A673 (cell line): ENCODE results near the gene DLEC1. TPM values are rescaled to one million over a fixed set of nuclear protein-coding genes. Genes with fewer than 3 reads are reported as not detected.

ENCODE experiments used
- BruUV-seq: library from RNA; stranded (reverse); fragments of 400-500 nt; replicated peaks from 2 replicates; lab custom pipeline; 2021; lab: Mats Ljungman, UMichigan
- CTCF ChIA-PET: fragments of 300-600 bp; sonication (Branson Sonifier 250); formaldehyde crosslinking; loops from one replicate; lab custom pipeline; 2022; ENCODE audit warnings: antibody characterized with exemption; lab: Charles Lee
- POLR2A ChIA-PET: fragments of 300-600 bp; sonication (Branson Sonifier 250); formaldehyde crosslinking; loops from one replicate; lab custom pipeline; 2022; ENCODE audit warnings: antibody characterized with exemption; ENCODE audit not compliant: low non-redundant PET; lab: Charles Lee
- DNase-seq: peaks from one replicate; pipeline ENCODE4 v3.0.0-alpha.2; 2015; ENCODE audit warnings: low spot score
- H3K27ac ChIP-seq: fragments of 200-600 bp; sonication (generic); 2 replicates; pipeline ENCODE4 v1.5.1; 2016; ENCODE audit warnings: mixed run types, low read depth, mild to moderate bottlenecking, mixed read lengths, antibody characterized with exemption, low read length; ENCODE audit not compliant: poor library complexity, severe bottlenecking
- H3K27me3 ChIP-seq: fragments of 200-600 bp; sonication (generic); replicated peaks from 2 replicates; pipeline ENCODE4 v1.6.1; 2017; ENCODE audit warnings: mixed run types, low read depth, mild to moderate bottlenecking, mixed read lengths, antibody characterized with exemption, low read length; ENCODE audit not compliant: insufficient read depth, poor library complexity
- H3K36me3 ChIP-seq: fragments of 200-600 bp; sonication (generic); 2 replicates; pipeline ENCODE4 v1.6.1; 2016; ENCODE audit warnings: mixed run types, mild to moderate bottlenecking, mixed read lengths, antibody characterized with exemption, low read length; ENCODE audit not compliant: insufficient read depth, poor library complexity, severe bottlenecking
- H3K4me1 ChIP-seq: fragments of 200-600 bp; sonication (generic); 2 replicates; pipeline ENCODE4 v1.6.1; 2017; ENCODE audit warnings: mixed run types, mild to moderate bottlenecking, mixed read lengths, antibody characterized with exemption, low read length; ENCODE audit not compliant: insufficient read depth, poor library complexity, severe bottlenecking
- H3K4me3 ChIP-seq: fragments of 200-600 bp; sonication (generic); 2 replicates; pipeline ENCODE4 v1.5.1; 2016; ENCODE audit warnings: low read depth, mixed run types, mild to moderate bottlenecking, mixed read lengths, low read length; ENCODE audit not compliant: poor library complexity, severe bottlenecking
- H3K9me3 ChIP-seq: fragments of 200-600 bp; sonication (generic); 2 replicates; pipeline ENCODE4 v1.6.1; 2016; ENCODE audit warnings: mixed run types, low read depth, mild to moderate bottlenecking, mixed read lengths, antibody characterized with exemption, low read length; ENCODE audit not compliant: poor library complexity, severe bottlenecking
- EZH2 ChIP-seq: fragments of 200-600 bp; sonication (generic); IDR thresholded peaks from 2 replicates; pipeline ENCODE4 v1.6.1; 2017; ENCODE audit warnings: borderline replicate concordance, low read depth, mild to moderate bottlenecking, mixed read lengths, antibody characterized with exemption, low read length; ENCODE audit not compliant: poor library complexity, severe bottlenecking
- intact Hi-C: fragments of 100-400 bp; cut with micrococcal nuclease; formaldehyde crosslinking; loops from one replicate; pipeline ENCODE4 v1.10.0; 2022; ENCODE audit not compliant: unreplicated experiment
- total RNA-seq: library from RNA; stranded (reverse); gene quantifications from 2 replicates; pipeline ENCODE4 v1.2.3, GENCODE V29; 2021
- TF ChIP-seq, protein P1 (sequence below): fragments of 300-800, 200-600 bp; sonication (generic); conservative IDR thresholded peaks from 2 replicates; pipeline ENCODE4 v1.5.1; 2017; ENCODE audit warnings: low read depth, mild to moderate bottlenecking, antibody characterized with exemption, low read length, moderate library complexity, mixed read lengths

DLEC1 gene
- total RNA-seq, 1 experiment from 2014 or later: not detected

DNA sequence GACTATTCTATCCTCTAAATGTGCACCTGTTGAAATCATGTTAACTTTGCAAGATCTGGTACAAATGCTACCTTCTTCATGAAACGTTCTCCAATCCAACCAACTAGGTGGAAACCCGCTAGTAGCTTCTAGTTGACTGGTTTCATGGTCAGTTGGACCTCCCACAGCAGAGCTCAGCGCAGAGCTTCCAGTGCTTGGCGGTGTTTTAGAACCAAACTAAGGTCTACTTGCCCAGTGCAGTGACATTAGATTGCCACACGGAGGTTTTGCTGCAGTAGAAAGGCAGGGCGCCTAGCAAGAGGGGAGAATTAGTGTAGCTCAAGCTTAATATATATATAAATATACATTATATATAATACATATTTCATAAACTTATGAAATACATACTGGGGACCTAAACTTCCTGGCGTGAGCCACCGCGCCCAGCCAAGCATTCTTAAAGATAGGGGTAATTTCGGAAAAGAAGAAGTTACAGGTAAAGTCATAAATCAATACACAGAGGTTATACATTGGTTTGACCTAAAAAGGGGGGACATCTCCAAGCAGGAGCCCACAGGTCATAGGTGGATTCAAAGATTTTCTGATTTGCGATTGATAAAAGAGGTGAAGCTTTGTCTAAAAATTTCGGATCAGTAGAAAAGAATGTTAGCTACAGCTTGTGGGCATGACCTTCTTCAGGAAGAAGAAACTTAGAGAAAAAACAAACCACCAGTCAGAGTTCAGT is 124.3 kb downstream of the DLEC1 start:
- no peak overlapping the region for H3K4me3 ChIP-seq
- BruUV-seq: no TSS peak
- CTCF ChIA-PET: no interaction called here
- peak; percentile 29 for DNase-seq
- intact Hi-C loops: no loop called here
- no peak overlapping the region for H3K27ac ChIP-seq
- POLR2A ChIA-PET: no interaction called here
- H3K36me3 ChIP-seq: no peaks in the 10 kb centered on the region
- no peak for TF ChIP-seq EZH2
- TF ChIP-seq, protein P1, sequence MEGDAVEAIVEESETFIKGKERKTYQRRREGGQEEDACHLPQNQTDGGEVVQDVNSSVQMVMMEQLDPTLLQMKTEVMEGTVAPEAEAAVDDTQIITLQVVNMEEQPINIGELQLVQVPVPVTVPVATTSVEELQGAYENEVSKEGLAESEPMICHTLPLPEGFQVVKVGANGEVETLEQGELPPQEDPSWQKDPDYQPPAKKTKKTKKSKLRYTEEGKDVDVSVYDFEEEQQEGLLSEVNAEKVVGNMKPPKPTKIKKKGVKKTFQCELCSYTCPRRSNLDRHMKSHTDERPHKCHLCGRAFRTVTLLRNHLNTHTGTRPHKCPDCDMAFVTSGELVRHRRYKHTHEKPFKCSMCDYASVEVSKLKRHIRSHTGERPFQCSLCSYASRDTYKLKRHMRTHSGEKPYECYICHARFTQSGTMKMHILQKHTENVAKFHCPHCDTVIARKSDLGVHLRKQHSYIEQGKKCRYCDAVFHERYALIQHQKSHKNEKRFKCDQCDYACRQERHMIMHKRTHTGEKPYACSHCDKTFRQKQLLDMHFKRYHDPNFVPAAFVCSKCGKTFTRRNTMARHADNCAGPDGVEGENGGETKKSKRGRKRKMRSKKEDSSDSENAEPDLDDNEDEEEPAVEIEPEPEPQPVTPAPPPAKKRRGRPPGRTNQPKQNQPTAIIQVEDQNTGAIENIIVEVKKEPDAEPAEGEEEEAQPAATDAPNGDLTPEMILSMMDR: 0 out of 2 replicates have a peak, but pooled peaks have one; percentile 11
- no peaks in the 10 kb centered on the region for H3K9me3 ChIP-seq
- no peaks in the 10 kb centered on the region for H3K4me1 ChIP-seq
- no peaks in the 10 kb centered on the region for H3K27me3 ChIP-seq

DNA sequence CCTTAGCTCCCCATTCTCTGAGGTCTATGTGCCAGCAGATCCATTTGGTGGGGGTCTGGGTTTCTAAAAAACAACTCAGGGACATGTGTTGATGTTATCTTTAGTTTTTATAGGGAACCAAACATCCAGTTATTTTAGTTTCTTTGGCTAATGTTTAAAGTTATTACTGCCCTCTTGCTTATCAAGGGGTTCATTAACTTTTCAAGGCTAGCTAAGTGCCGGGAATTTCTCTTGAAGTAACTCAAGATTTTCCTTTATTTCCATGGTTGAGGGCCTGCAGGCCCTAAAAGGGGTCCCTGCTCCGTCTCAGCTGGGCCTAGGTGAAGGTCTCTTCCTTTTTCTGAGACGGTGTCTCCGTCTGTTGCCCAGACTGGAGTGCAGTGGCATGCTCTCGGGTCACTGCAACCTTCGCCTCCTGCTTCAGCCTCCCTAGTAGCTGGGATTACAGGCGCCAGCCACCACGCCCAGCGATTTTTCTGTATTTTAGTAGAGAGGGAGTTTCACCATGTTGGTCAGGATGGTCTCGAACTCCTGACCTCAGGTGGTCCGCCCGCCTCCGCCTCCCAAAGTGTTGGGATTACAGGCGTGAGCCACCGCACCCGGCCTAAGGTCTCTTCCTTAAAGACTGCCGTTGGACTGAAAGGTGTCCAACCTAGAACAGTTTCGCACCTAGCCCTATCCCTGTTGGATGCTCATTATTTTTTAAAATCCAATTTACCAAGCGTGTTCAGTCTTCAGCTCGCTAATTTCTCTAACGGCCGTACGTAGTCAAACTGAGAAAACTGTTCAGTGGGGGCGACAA is 125.0 kb downstream of the DLEC1 start:
- POLR2A ChIA-PET: no interaction called here
- BruUV-seq: TSS peak; percentile 97
- no peaks in the 10 kb centered on the region for H3K9me3 ChIP-seq
- peaks cover 6% of the 10 kb centered on the region for H3K4me1 ChIP-seq
- intact Hi-C loops: no loop called here
- no peaks in the 10 kb centered on the region for H3K27me3 ChIP-seq
- H3K27ac ChIP-seq: peak overlapping the region; percentile 98
- no peaks in the 10 kb centered on the region for H3K36me3 ChIP-seq
- TF ChIP-seq EZH2: no peak
- TF ChIP-seq, protein P1: no peak
- DNase-seq: no peak
- peak overlapping the region; percentile 78 for H3K4me3 ChIP-seq
- CTCF ChIA-PET: no interaction called here

DNA sequence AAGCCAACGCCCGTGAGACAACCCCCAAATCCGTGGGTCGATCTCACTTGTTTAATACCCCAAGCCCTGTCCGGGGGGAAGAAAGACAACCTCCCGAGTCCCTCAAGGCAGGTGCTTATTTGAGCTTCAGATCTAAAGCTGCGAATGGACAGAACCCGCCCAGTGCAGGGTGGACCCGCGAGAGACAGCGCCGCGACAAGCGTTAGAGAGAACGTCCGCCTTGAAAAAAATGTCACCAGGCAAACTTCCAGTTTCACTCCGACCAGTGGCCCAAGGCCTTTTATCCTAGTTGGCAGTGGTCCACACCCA is 125.6 kb downstream of the DLEC1 start:
- Histone ChIP-seq H3K27ac (peak overlapping the region; percentile 98), H3K27me3 (no peaks in the 10 kb centered on the region), H3K36me3 (no peaks in the 10 kb centered on the region), H3K4me3 (peak overlapping the region; percentile 78), H3K9me3 (no peaks in the 10 kb centered on the region), H3K4me1 (peaks cover 6% of the 10 kb centered on the region)
- POLR2A ChIA-PET: no interaction called here
- CTCF ChIA-PET: interaction anchor here (0.5 kb wide), 1 partner anchor 103 kb away, joined by 7 read pairs; no protein-coding TSS in a partner anchor
- no peak for TF ChIP-seq EZH2
- TF ChIP-seq, protein P1: no peak
- intact Hi-C loops: no loop called here
- no peak for DNase-seq
- BruUV-seq: no TSS peak
